HepG2 (cell line): Measurements from ENCODE around the gene HDAC5. TPM values are rescaled to one million over a fixed set of nuclear protein-coding genes. Genes with fewer than 3 reads are reported as not detected.

Experiments
- ARNTL ChIP-seq: sonication (generic); formaldehyde crosslinking; IDR thresholded peaks from 2 replicates; pipeline ENCODE4 v1.4.0; 2020; ENCODE audit warnings: mild to moderate bottlenecking, missing genetic modification reagents
- GFI1 ChIP-seq: sonication (generic); formaldehyde crosslinking; IDR thresholded peaks from 2 replicates; pipeline ENCODE4 v1.5.0; 2020; ENCODE audit warnings: missing genetic modification reagents, mild to moderate bottlenecking, borderline replicate concordance
- HNRNPUL1 ChIP-seq: fragments of 200-400 bp; formaldehyde crosslinking; IDR thresholded peaks from 2 replicates; pipeline ENCODE4 v1.6.1; 2017; ENCODE audit warnings: low read depth, mild to moderate bottlenecking, low read length, moderate library complexity
- HOXA3 ChIP-seq: sonication (generic); formaldehyde crosslinking; IDR thresholded peaks from 2 replicates; pipeline ENCODE4 v1.5.0; 2020; ENCODE audit warnings: missing genetic modification reagents
- KMT2A ChIP-seq: sonication (generic); formaldehyde crosslinking; IDR thresholded peaks from 2 replicates; pipeline ENCODE4 v1.4.0; 2020; ENCODE audit warnings: missing genetic modification reagents
- NFE2L1 ChIP-seq: sonication (generic); formaldehyde crosslinking; IDR thresholded peaks from 2 replicates; pipeline ENCODE4 v1.4.0; 2020; ENCODE audit warnings: missing genetic modification reagents, mild to moderate bottlenecking, borderline replicate concordance
- SAFB2 ChIP-seq: sonication (generic); formaldehyde crosslinking; IDR thresholded peaks from 2 replicates; pipeline ENCODE4 v1.5.1; 2020; ENCODE audit warnings: missing genetic modification reagents, low read depth, mild to moderate bottlenecking, borderline replicate concordance
- SMARCC2 ChIP-seq: fragments of 450-650 bp; IDR thresholded peaks from 2 replicates; pipeline ENCODE4 v1.6.1; 2017; ENCODE audit warnings: antibody characterized with exemption, mild to moderate bottlenecking
- SRSF9 ChIP-seq: fragments of 200-400 bp; formaldehyde crosslinking; IDR thresholded peaks from 2 replicates; pipeline ENCODE4 v1.6.1; 2018; ENCODE audit warnings: borderline replicate concordance, mild to moderate bottlenecking, low read depth, low read length; ENCODE audit not compliant: insufficient read depth, poor library complexity, severe bottlenecking
- SSRP1 ChIP-seq: IDR thresholded peaks from 2 replicates; pipeline ENCODE4 v1.6.1; 2016; ENCODE audit warnings: control low read depth
- ZKSCAN5 ChIP-seq: sonication (generic); formaldehyde crosslinking; IDR thresholded peaks from 2 replicates; pipeline ENCODE4 v1.5.1; 2020; ENCODE audit warnings: mild to moderate bottlenecking, missing genetic modification reagents
- ZNF10 ChIP-seq: sonication (generic); formaldehyde crosslinking; IDR thresholded peaks from 2 replicates; pipeline ENCODE4 v1.4.0; 2020; ENCODE audit warnings: mild to moderate bottlenecking, low read depth, missing genetic modification reagents, borderline replicate concordance
- ZNF552 ChIP-seq: sonication (generic); formaldehyde crosslinking; IDR thresholded peaks from 2 replicates; pipeline ENCODE4 v1.9.0; 2022; ENCODE audit warnings: missing genetic modification reagents, mild to moderate bottlenecking, borderline replicate concordance
- ZNF792 ChIP-seq: IDR thresholded peaks from 2 replicates; pipeline ENCODE4 v1.6.1; 2016
- ZSCAN30 ChIP-seq: sonication (generic); formaldehyde crosslinking; IDR thresholded peaks from 2 replicates; pipeline ENCODE4 v1.5.0; 2020; ENCODE audit warnings: mild to moderate bottlenecking, missing genetic modification reagents
- polyA plus RNA-seq, 8 experiments: library from polyadenylated mRNA; depleted of rRNA in 3 of 8; stranded (reverse) in 7 of 8; unstranded in 1 of 8; fragments of >200 nt; fragmentation: Illumina TruSeq in 4 of 8; extraction: Trizol in 4 of 8; gene quantifications; 2 replicates each; pipeline versions ENCODE4 v1.2.1 to v1.2.3, GENCODE V29; 2011 to 2016; ENCODE audit warnings: low read depth in 4 of 8, missing spikeins in 1 of 8, mixed read lengths in 1 of 8; ENCODE audit not compliant: insufficient read depth in 1 of 8
- total RNA-seq, 5 experiments: library from RNA; depleted of rRNA; stranded (reverse); fragments of >200 nt; fragmentation: Illumina TruSeq; extraction: Trizol; gene quantifications; 2 replicates each; pipeline ENCODE4 v1.2.3, GENCODE V29; 2016; ENCODE audit warnings: low read depth in 1 of 5
- TF ChIP-seq, protein P1 (sequence below): sonication (generic); formaldehyde crosslinking; IDR thresholded peaks from 2 replicates; pipeline ENCODE4 v1.8.0; 2023; ENCODE audit warnings: mild to moderate bottlenecking, missing genetic modification reagents
- TF ChIP-seq, protein P2 (sequence below): sonication (generic); formaldehyde crosslinking; IDR thresholded peaks from 2 replicates; pipeline ENCODE4 v1.4.0; 2020; ENCODE audit warnings: missing genetic modification reagents
- TF ChIP-seq, protein P3 (sequence below): sonication (generic); formaldehyde crosslinking; IDR thresholded peaks from 2 replicates; pipeline ENCODE4 v1.4.0; 2020; ENCODE audit warnings: low read depth, mild to moderate bottlenecking, missing genetic modification reagents

Gene HDAC5
- total and polyA plus RNA-seq, 2 of the 13 experiments (the other 11 are each of a cell fraction or from before 2014, with no cell fraction given) = 46.4 to 85.4 TPM

DNA sequence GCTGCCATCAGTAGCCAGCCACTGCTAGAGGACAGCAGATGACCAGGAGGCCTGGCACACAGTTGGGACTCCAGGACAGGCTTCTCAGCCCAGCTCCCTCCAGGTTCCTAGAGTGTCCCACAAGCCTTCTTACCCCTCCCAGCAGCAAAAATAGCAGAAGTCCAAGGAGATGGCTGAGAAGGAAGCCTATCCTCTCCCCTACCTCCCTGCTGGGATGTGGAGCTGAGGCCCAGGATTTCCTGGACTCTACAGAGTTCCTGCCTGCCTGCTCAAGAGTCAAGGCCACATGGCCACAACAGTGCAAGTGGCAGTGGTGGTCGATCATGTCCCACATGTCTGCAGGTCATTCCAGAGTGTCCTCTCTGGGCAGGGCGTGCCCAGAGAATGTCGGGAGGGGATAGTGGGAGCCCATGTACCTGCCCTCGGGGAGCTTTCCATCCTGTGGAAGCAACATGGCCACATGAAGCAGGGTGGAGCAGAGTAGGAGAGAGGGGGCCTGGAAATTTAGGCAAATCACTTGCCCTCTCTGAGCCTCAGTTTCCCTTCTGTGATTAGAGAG is 10.6 kb upstream of the HDAC5 start (continued):
- TF ChIP-seq SRSF9 (no peak), GFI1 (CRISPR knock-in tag) (peak; percentile 49; the same call in 1 of the 2 replicates), SSRP1 (CRISPR knock-in tag) (no peak), HOXA3 (CRISPR knock-in tag) (peak; percentile 63; the same call in 1 of the 2 replicates), ZNF552 (CRISPR knock-in tag) (no peak), ZKSCAN5 (CRISPR knock-in tag) (peak; percentile 63; the same call in 1 of the 2 replicates), ZSCAN30 (0 out of 2 replicates have a peak, but pooled peaks have one; percentile 61), SAFB2 (CRISPR knock-in tag) (no peak), KMT2A (CRISPR knock-in tag) (no peak), ZNF10 (CRISPR knock-in tag) (no peak), ARNTL (CRISPR knock-in tag) (peak; percentile 90), ZNF792 (CRISPR knock-in tag) (peak; percentile 63; the same call in 1 of the 2 replicates), NFE2L1 (CRISPR knock-in tag) (no peak), SMARCC2 (no peak), HNRNPUL1 (no peak)
- TF ChIP-seq, protein P1, sequence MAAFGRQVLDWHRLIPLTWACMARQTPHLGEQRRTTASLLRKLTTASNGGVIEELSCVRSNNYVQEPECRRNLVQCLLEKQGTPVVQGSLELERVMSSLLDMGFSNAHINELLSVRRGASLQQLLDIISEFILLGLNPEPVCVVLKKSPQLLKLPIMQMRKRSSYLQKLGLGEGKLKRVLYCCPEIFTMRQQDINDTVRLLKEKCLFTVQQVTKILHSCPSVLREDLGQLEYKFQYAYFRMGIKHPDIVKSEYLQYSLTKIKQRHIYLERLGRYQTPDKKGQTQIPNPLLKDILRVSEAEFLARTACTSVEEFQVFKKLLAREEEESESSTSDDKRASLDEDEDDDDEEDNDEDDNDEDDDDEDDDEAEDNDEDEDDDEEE (CRISPR knock-in tag) = no peak
- TF ChIP-seq, protein P2, sequence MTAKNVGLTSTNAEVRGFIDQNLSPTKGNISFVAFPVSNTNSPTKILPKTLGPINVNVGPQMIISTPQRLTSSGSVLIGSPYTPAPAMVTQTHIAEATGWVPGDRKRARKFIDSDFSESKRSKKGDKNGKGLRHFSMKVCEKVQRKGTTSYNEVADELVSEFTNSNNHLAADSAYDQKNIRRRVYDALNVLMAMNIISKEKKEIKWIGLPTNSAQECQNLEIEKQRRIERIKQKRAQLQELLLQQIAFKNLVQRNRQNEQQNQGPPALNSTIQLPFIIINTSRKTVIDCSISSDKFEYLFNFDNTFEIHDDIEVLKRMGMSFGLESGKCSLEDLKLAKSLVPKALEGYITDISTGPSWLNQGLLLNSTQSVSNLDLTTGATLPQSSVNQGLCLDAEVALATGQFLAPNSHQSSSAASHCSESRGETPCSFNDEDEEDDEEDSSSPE (CRISPR knock-in tag) = 0 out of 2 replicates have a peak, but pooled peaks have one; percentile 50
- TF ChIP-seq, protein P3, sequence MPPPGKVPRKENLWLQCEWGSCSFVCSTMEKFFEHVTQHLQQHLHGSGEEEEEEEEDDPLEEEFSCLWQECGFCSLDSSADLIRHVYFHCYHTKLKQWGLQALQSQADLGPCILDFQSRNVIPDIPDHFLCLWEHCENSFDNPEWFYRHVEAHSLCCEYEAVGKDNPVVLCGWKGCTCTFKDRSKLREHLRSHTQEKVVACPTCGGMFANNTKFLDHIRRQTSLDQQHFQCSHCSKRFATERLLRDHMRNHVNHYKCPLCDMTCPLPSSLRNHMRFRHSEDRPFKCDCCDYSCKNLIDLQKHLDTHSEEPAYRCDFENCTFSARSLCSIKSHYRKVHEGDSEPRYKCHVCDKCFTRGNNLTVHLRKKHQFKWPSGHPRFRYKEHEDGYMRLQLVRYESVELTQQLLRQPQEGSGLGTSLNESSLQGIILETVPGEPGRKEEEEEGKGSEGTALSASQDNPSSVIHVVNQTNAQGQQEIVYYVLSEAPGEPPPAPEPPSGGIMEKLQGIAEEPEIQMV = 0 out of 2 replicates have a peak, but pooled peaks have one; percentile 57
